Fibroblast of lung (primary cell): ENCODE results near the gene VAPB. TPM values are rescaled to one million over a fixed set of nuclear protein-coding genes. Genes with fewer than 3 reads are reported as not detected.

Source experiments
- DNase-seq, 2 donors: peaks; one replicate each; pipeline versions ENCODE4 v3.0.0 to v3.0.0-alpha.2; 2010; ENCODE audit warnings: low read depth in 2 of 2
- H2AFZ ChIP-seq: 2 replicates; pipeline ENCODE4 v1.5.1; 2012; ENCODE audit warnings: low read length, control low read depth, inconsistent platforms
- H3K27ac ChIP-seq: 2 replicates; pipeline ENCODE4 v1.5.1; 2011; ENCODE audit warnings: low read length, control low read depth; ENCODE audit not compliant: insufficient read depth
- H3K27me3 ChIP-seq: 2 replicates; pipeline ENCODE4 v1.5.1; 2011; ENCODE audit warnings: mild to moderate bottlenecking, low read length; ENCODE audit not compliant: control insufficient read depth, insufficient read depth
- H3K36me3 ChIP-seq: 2 replicates; pipeline ENCODE4 v1.5.1; 2011; ENCODE audit warnings: low read length; ENCODE audit not compliant: control insufficient read depth, insufficient read depth
- H3K4me1 ChIP-seq: 2 replicates; pipeline ENCODE4 v1.5.1; 2011; ENCODE audit warnings: low read length; ENCODE audit not compliant: control insufficient read depth, insufficient read depth; ENCODE audit errors: extremely low read depth
- H3K4me2 ChIP-seq: 2 replicates; pipeline ENCODE4 v1.5.1; 2011; ENCODE audit warnings: low read length, control low read depth; ENCODE audit not compliant: insufficient read depth; ENCODE audit errors: extremely low read depth
- H3K4me3 ChIP-seq, 4 experiments: fragments of 200-600 bp in 1 of 4; sonication (generic) in 1 of 4; replicated peaks in 1 of 4; 2 replicates each; pipeline ENCODE4 v1.5.1; 2011 to 2016; ENCODE audit warnings: low read length in 4 of 4, low read depth in 3 of 4, mild to moderate bottlenecking in 3 of 4, control low read depth in 2 of 4, inconsistent platforms in 1 of 4, mixed read lengths in 1 of 4; ENCODE audit not compliant: insufficient read depth in 1 of 4; ENCODE audit errors: control extremely low read depth in 1 of 4
- H3K79me2 ChIP-seq: 2 replicates; pipeline ENCODE4 v1.5.1; 2012; ENCODE audit warnings: mild to moderate bottlenecking, low read length, inconsistent platforms; ENCODE audit not compliant: control insufficient read depth, insufficient read depth
- H3K9ac ChIP-seq: 2 replicates; pipeline ENCODE4 v1.5.1; 2011; ENCODE audit warnings: mild to moderate bottlenecking, low read length, control low read depth; ENCODE audit not compliant: insufficient read depth
- H3K9me3 ChIP-seq: 2 replicates; pipeline ENCODE4 v1.5.1; 2012; ENCODE audit warnings: low read depth, low read length; ENCODE audit not compliant: control insufficient read depth, insufficient read depth
- H4K20me1 ChIP-seq: 2 replicates; pipeline ENCODE4 v1.5.1; 2011; ENCODE audit warnings: low read length; ENCODE audit not compliant: control insufficient read depth, insufficient read depth; ENCODE audit errors: extremely low read depth
- EZH2 ChIP-seq: IDR thresholded peaks from 2 replicates; pipeline ENCODE4 v1.5.1; 2012; ENCODE audit warnings: low read length, control low read depth, mild to moderate bottlenecking; ENCODE audit errors: missing control alignments
- polyA plus RNA-seq, 2 donors: library from polyadenylated mRNA; depleted of rRNA in 1 of 2; stranded (reverse) in 1 of 2; unstranded in 1 of 2; fragments of >200 nt; gene quantifications; 2 replicates each; pipeline ENCODE4 v1.2.1, GENCODE V29; 2011 to 2012; ENCODE audit warnings: missing spikeins in 1 of 2
- total RNA-seq: library from RNA; depleted of rRNA; stranded (reverse); fragments of >200 nt; gene quantifications from 2 replicates; pipeline ENCODE4 v1.2.1, GENCODE V29; 2014
- TF ChIP-seq, protein P1 (sequence below), 2 donors: IDR thresholded peaks in 1 of 2; conservative IDR thresholded peaks in 1 of 2; 1 replicate in 1 of 2; 2 replicates in 1 of 2; pipeline ENCODE4 v1.5.1; 2011 to 2012; ENCODE audit warnings: low read length in 2 of 2, control low read depth in 1 of 2, inconsistent platforms in 1 of 2, low read depth in 1 of 2, mild to moderate bottlenecking in 1 of 2

VAPB gene
- total and polyA plus RNA-seq, 2 donors (not counting 1 experiment from before 2014, with no cell fraction given), result 13.0 to 43.7 TPM

DNA sequence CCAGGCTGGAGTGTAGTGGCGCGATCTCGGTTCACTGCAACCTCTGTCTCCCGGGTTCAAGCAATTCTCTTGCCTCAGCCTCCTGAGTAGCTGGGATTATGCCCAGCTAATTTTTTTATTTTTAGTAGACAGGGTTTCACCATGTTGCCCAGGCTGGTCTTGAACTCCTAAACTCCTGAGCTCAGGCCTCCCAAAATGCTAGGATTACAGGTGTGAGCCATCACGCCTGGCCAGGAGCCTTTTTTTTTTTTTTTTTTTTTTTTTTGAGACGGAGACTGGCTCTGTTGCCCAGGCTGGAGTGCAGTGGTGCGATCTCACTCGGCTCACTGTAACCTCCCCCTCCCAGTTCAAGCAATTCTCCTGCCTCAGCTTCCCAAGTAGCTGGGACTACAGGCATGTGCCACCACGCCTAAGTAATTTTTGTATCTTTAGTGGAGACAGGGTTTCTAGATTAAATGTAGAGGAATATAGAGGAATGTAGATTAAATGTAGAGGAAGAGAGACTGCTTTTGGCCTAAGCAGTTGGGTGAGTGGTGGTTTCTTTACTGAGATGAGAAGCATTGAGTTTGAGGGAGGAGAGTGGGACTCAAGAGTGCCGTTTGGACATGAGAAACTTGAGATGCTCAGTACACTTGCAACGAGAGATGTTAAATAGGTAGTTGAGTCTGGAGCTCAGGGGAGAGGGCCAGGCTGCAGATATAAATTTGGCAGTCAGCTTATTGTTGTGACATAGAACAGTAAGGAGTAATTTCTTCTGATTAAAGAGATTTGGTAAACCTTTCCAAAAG lies 16.7 kb downstream of the VAPB start:
- Histone ChIP-seq H3K4me1 (peaks cover 2% of the 10 kb centered on the region), H3K9ac (no peak overlapping the region), H3K9me3 (no peaks in the 10 kb centered on the region), H3K36me3 (no peaks in the 10 kb centered on the region), H2AFZ (no peak overlapping the region), H4K20me1 (peaks cover 5% of the 10 kb centered on the region), H3K27ac (no peak overlapping the region), H3K4me2 (no peak overlapping the region), H3K27me3 (no peaks in the 10 kb centered on the region), H3K4me3 (no peak overlapping the region), H3K79me2 (peaks cover 93% of the 10 kb centered on the region)
- TF ChIP-seq EZH2, result no peak
- TF ChIP-seq, protein P1, sequence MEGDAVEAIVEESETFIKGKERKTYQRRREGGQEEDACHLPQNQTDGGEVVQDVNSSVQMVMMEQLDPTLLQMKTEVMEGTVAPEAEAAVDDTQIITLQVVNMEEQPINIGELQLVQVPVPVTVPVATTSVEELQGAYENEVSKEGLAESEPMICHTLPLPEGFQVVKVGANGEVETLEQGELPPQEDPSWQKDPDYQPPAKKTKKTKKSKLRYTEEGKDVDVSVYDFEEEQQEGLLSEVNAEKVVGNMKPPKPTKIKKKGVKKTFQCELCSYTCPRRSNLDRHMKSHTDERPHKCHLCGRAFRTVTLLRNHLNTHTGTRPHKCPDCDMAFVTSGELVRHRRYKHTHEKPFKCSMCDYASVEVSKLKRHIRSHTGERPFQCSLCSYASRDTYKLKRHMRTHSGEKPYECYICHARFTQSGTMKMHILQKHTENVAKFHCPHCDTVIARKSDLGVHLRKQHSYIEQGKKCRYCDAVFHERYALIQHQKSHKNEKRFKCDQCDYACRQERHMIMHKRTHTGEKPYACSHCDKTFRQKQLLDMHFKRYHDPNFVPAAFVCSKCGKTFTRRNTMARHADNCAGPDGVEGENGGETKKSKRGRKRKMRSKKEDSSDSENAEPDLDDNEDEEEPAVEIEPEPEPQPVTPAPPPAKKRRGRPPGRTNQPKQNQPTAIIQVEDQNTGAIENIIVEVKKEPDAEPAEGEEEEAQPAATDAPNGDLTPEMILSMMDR (conservative IDR thresholded peaks at IDR 0.05 in 1 of 2, IDR thresholded peaks at IDR 0.05 in 1 of 2; ENCODE audit: low read depth in 1 of 2, low read length in 2 of 2), result no peak
- DNase-seq, result no peak

DNA sequence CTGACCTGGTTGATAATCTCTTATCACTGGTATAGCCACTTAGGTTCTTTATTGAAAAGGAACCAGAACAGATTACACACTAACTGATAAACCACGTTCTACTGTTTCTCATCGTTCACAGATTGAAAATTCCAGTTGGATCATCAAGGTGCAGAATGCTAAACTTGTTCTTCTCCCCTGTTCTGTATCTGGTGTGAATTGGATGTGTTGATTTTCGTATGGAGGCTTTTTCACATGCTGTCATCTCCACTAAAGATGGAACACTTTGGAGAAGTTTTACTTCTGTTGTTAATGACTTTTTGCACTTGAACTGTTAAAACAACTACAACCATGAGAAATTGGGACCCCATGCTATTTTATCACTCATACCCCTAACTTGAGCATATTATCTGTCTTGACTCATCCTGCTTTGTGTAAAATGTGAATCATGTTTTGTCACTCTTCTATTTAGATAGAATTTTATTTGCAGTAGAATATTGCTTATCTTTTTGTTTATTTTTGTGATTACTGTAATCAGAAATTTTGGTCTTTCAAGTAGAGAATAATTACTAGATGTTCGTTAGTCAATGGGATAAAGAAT lies 17.5 kb downstream of the VAPB start:
- Histone ChIP-seq H4K20me1 (peaks cover 5% of the 10 kb centered on the region), H2AFZ (no peak overlapping the region), H3K27ac (no peak overlapping the region)

More for the DNA sequence above, 17.5 kb downstream of the VAPB start:
- no peak overlapping the region for H3K4me2 ChIP-seq
- DNase-seq, result peak in 1 of 2 donors; percentile 34
- peaks cover 95% of the 10 kb centered on the region for H3K79me2 ChIP-seq
- H3K4me1 ChIP-seq, result peaks cover 2% of the 10 kb centered on the region
- no peaks in the 10 kb centered on the region for H3K9me3 ChIP-seq
- no peak overlapping the region for H3K9ac ChIP-seq
- no peaks in the 10 kb centered on the region for H3K27me3 ChIP-seq
- no peak overlapping the region for H3K4me3 ChIP-seq
- TF ChIP-seq, protein P1 (conservative IDR thresholded peaks at IDR 0.05 in 1 of 2, IDR thresholded peaks at IDR 0.05 in 1 of 2; ENCODE audit: low read depth in 1 of 2, low read length in 2 of 2), result no peak
- no peak for TF ChIP-seq EZH2
- no peaks in the 10 kb centered on the region for H3K36me3 ChIP-seq
